Neuronal stem cell (in vitro differentiated cells): ENCODE measurements around the gene CD164L2.

ENCODE experiments used
- DNase-seq: peaks from one replicate; pipeline ENCODE4 v3.0.0-alpha.2; 2013; ENCODE audit warnings: low spot score
- H2AFZ ChIP-seq: one replicate; pipeline ENCODE4 v1.6.1; 2013; ENCODE audit warnings: mild to moderate bottlenecking, low read length, inconsistent platforms
- H2AK5ac ChIP-seq: 2 replicates; pipeline ENCODE4 v1.6.1; 2013; ENCODE audit warnings: low read depth, mild to moderate bottlenecking, inconsistent platforms, low read length, moderate library complexity, mixed read lengths
- H2BK120ac ChIP-seq: 2 replicates; pipeline ENCODE4 v1.6.1; 2013; ENCODE audit warnings: low read depth, mild to moderate bottlenecking, inconsistent platforms, low read length, moderate library complexity, mixed read lengths
- H2BK12ac ChIP-seq: one replicate; pipeline ENCODE4 v1.6.1; 2013; ENCODE audit warnings: low read length, inconsistent platforms
- H2BK15ac ChIP-seq: 2 replicates; pipeline ENCODE4 v1.6.1; 2013; ENCODE audit warnings: mild to moderate bottlenecking, low read length, inconsistent platforms, mixed read lengths
- H2BK5ac ChIP-seq: one replicate; pipeline ENCODE4 v1.6.1; 2013; ENCODE audit warnings: inconsistent platforms, mild to moderate bottlenecking, low read length, moderate library complexity
- H3K14ac ChIP-seq: one replicate; pipeline ENCODE4 v1.6.1; 2013; ENCODE audit warnings: low read length, inconsistent platforms
- H3K18ac ChIP-seq: 2 replicates; pipeline ENCODE4 v1.6.1; 2013; ENCODE audit warnings: low read length, inconsistent platforms
- H3K23ac ChIP-seq: 2 replicates; pipeline ENCODE4 v1.6.1; 2013; ENCODE audit warnings: low read depth, mild to moderate bottlenecking, mixed read lengths, low read length, inconsistent platforms; ENCODE audit not compliant: poor library complexity
- H3K27ac ChIP-seq: replicated peaks from 3 replicates; pipeline ENCODE4 v1.5.1; 2013; ENCODE audit warnings: low read length, inconsistent platforms
- H3K27me3 ChIP-seq, 3 experiments: 2 replicates each; pipeline ENCODE4 v1.6.1; 2013; ENCODE audit warnings: low read length in 3 of 3, mild to moderate bottlenecking in 2 of 3, inconsistent platforms in 1 of 3, low read depth in 1 of 3, mixed read lengths in 1 of 3, moderate library complexity in 1 of 3; ENCODE audit not compliant: control insufficient read depth in 3 of 3, insufficient read depth in 3 of 3
- H3K36me3 ChIP-seq, 2 donors: replicated peaks in 1 of 2; 2 replicates each; pipeline ENCODE4 v1.6.1; 2013; ENCODE audit warnings: low read length in 2 of 2; ENCODE audit not compliant: control insufficient read depth in 2 of 2, insufficient read depth in 2 of 2
- H3K4ac ChIP-seq: 2 replicates; pipeline ENCODE4 v1.6.1; 2013; ENCODE audit warnings: inconsistent platforms, mild to moderate bottlenecking, low read length, moderate library complexity
- H3K4me1 ChIP-seq, 2 donors: 1 replicate in 1 of 2; 2 replicates in 1 of 2; pipeline ENCODE4 v1.6.1; 2013; ENCODE audit warnings: low read length in 2 of 2, low read depth in 1 of 2; ENCODE audit not compliant: control insufficient read depth in 2 of 2, insufficient read depth in 1 of 2
- H3K4me2 ChIP-seq: one replicate; pipeline ENCODE4 v1.6.1; 2013; ENCODE audit warnings: mild to moderate bottlenecking, low read length, inconsistent platforms; ENCODE audit not compliant: insufficient read depth, poor library complexity, severe bottlenecking
- H3K4me3 ChIP-seq, 2 donors: 2 replicates each; pipeline ENCODE4 v1.5.1; 2013; ENCODE audit warnings: low read length in 2 of 2, mild to moderate bottlenecking in 2 of 2, inconsistent platforms in 1 of 2, moderate library complexity in 1 of 2
- H3K79me1 ChIP-seq: one replicate; pipeline ENCODE4 v1.6.1; 2013; ENCODE audit warnings: low read depth, mild to moderate bottlenecking, inconsistent platforms, low read length, moderate library complexity
- H3K9ac ChIP-seq: one replicate; pipeline ENCODE4 v1.6.1; 2013; ENCODE audit warnings: mild to moderate bottlenecking, low read depth, low read length, inconsistent platforms; ENCODE audit not compliant: poor library complexity
- H3K9me3 ChIP-seq, 2 donors: replicated peaks in 1 of 2; 2 replicates each; pipeline versions ENCODE3 to v1.6.1; 2013; ENCODE audit warnings: low read length in 2 of 2, mild to moderate bottlenecking in 2 of 2, inconsistent platforms in 1 of 2, low read depth in 1 of 2, mixed read lengths in 1 of 2, moderate library complexity in 1 of 2; ENCODE audit not compliant: control insufficient read depth in 2 of 2, insufficient read depth in 1 of 2
- H4K8ac ChIP-seq: one replicate; pipeline ENCODE4 v1.6.1; 2013; ENCODE audit warnings: low read depth, mild to moderate bottlenecking, inconsistent platforms, low read length, moderate library complexity
- H4K91ac ChIP-seq: one replicate; pipeline ENCODE4 v1.6.1; 2013; ENCODE audit warnings: low read length, low read depth, mild to moderate bottlenecking, inconsistent platforms; ENCODE audit not compliant: poor library complexity
- WGBS, 2 donors: extraction: QIAGEN DNeasy Blood & Tissue Kit; methylation state at CpG; one replicate each; pipeline ENCODE4 v1.1.7; 2013; ENCODE audit warnings: missing lambda C conversion rate in 2 of 2, mixed read lengths in 1 of 2; ENCODE audit not compliant: insufficient read length in 2 of 2, insufficient replicate concordance in 1 of 2; ENCODE audit errors: extremely low coverage in 2 of 2; 5-methylcytosine and 5-hydroxymethylcytosine counted together

Gene CD164L2

DNA sequence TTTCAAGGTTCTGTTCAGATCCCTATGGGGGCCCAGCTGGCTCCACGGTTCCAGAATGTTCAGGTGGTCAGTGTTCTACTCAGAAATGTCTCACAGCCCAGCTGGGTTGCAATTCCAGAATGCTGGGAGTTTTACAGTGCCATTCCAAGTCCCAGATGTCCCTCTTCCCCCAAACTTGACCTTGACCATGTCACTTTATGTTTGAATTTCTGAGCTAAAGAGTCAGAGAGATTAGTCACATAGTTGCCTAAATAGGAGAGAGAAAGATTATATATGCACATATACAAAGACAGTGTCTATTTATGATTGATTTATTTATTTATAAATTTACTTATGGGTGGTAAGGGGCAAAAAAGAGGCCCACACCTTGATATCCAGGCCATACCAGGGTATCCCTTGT lies 11.8 kb upstream of the CD164L2 start:
- H3K27me3 ChIP-seq, result peaks cover 0 to 18% (median 5%) of the 10 kb centered on the region in 3 experiments
- H3K9me3 ChIP-seq, result no peaks in the 10 kb centered on the region
- H2BK5ac ChIP-seq, result no peak overlapping the region
- no peak overlapping the region for H2BK12ac ChIP-seq
- no peak overlapping the region for H3K4me3 ChIP-seq
- H2AFZ ChIP-seq, result no peak overlapping the region
- no peak overlapping the region for H4K91ac ChIP-seq
- no peak for DNase-seq
- no peak overlapping the region for H3K18ac ChIP-seq
- H2BK120ac ChIP-seq, result no peak overlapping the region
- H3K9ac ChIP-seq, result no peak overlapping the region
- H3K36me3 ChIP-seq, result no peaks in the 10 kb centered on the region
- peaks cover 23 to 31% of the 10 kb centered on the region in 2 donors for H3K4me1 ChIP-seq
- H4K8ac ChIP-seq, result no peak overlapping the region
- no peak overlapping the region for H2AK5ac ChIP-seq
- no peak overlapping the region for H3K23ac ChIP-seq
- no CpG with 5 or more reads among the region's 1 CpG for WGBS, 2 donors
- no peak overlapping the region for H3K14ac ChIP-seq
- H3K4me2 ChIP-seq, result no peak overlapping the region
- peaks cover 5% of the 10 kb centered on the region for H3K79me1 ChIP-seq
- H2BK15ac ChIP-seq, result no peak overlapping the region
- H3K4ac ChIP-seq, result no peak overlapping the region
- no peak overlapping the region for H3K27ac ChIP-seq

DNA sequence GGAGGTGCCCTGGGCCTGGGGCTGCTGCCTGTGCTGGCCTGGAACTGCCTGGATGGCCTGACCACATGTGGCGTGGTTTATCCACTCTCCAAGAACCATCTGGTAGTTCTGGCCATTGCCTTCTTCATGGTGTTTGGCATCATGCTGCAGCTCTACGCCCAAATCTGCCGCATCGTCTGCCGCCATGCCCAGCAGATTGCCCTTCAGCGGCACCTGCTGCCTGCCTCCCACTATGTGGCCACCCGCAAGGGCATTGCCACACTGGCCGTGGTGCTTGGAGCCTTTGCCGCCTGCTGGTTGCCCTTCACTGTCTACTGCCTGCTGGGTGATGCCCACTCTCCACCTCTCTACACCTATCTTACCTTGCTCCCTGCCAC lies 11.1 kb upstream of the CD164L2 start:
- no peak overlapping the region for H2BK15ac ChIP-seq
- H2BK12ac ChIP-seq, result peak overlapping the region; percentile 79
- H3K18ac ChIP-seq, result no peak overlapping the region
- H3K23ac ChIP-seq, result peak overlapping the region; percentile 27
- H2AK5ac ChIP-seq, result peak overlapping the region; percentile 85
- no peak overlapping the region for H3K4me3 ChIP-seq
- H3K36me3 ChIP-seq, result no peaks in the 10 kb centered on the region
- H2AFZ ChIP-seq, result no peak overlapping the region
- H3K14ac ChIP-seq, result no peak overlapping the region
- peak overlapping the region; percentile 57 for H3K9ac ChIP-seq
- H3K27ac ChIP-seq, result no peak overlapping the region
- DNase-seq, result no peak
- no peak overlapping the region for H3K4me2 ChIP-seq
- H3K27me3 ChIP-seq, result peaks cover 0 to 24% (median 5%) of the 10 kb centered on the region in 3 experiments
- H2BK120ac ChIP-seq, result no peak overlapping the region
- WGBS, 2 donors, result no CpG with 5 or more reads among the region's 9 CpGs
- no peak overlapping the region for H4K91ac ChIP-seq
- no peak overlapping the region for H2BK5ac ChIP-seq
- no peaks in the 10 kb centered on the region for H3K9me3 ChIP-seq
- H3K79me1 ChIP-seq, result peaks cover 5% of the 10 kb centered on the region
- H3K4me1 ChIP-seq, result peaks cover 21 to 26% of the 10 kb centered on the region in 2 donors
- H3K4ac ChIP-seq, result no peak overlapping the region
- no peak overlapping the region for H4K8ac ChIP-seq

- Histone ChIP-seq H2AFZ (no peak overlapping the region), H4K8ac (no peak overlapping the region), H2BK5ac (peak overlapping the region; percentile 19), H3K4me2 (no peak overlapping the region), H3K18ac (no peak overlapping the region), H3K9me3 (no peaks in the 10 kb centered on the region), H4K91ac (no peak overlapping the region), H3K27ac (no peak overlapping the region), H3K9ac (peak overlapping the region; percentile 57), H3K36me3 (no peaks in the 10 kb centered on the region), H3K4me3 (peak overlapping the region in 1 of 2 donors; percentile 60), H3K23ac (peak overlapping the region; percentile 59), H2AK5ac (peak overlapping the region; percentile 85), H3K79me1 (peaks cover 5% of the 10 kb centered on the region), H3K4me1 (peaks cover 16 to 21% of the 10 kb centered on the region in 2 donors), H2BK12ac (peak overlapping the region; percentile 79), H2BK120ac (no peak overlapping the region), H3K4ac (peak overlapping the region; percentile 17), H3K27me3 (peaks cover 0 to 24% (median 5%) of the 10 kb centered on the region in 3 experiments), H2BK15ac (peak overlapping the region; percentile 51), H3K14ac (no peak overlapping the region)
- WGBS, 2 donors, result no CpG with 5 or more reads among the region's 18 CpGs
- DNase-seq, result no peak
Observed at GRCh38 chr1:27393641-27394281, 10.6 kb upstream of the CD164L2 start.

- H3K27me3 ChIP-seq, result peaks cover 0 to 24% (median 5%) of the 10 kb centered on the region in 3 experiments
- H2BK5ac ChIP-seq, result peak overlapping the region; percentile 75
- peak overlapping the region; percentile 98 for H3K18ac ChIP-seq
- peak overlapping the region; percentile 85 for H3K4me2 ChIP-seq
- peak overlapping the region; percentile 54 for H2BK15ac ChIP-seq
- H3K4me1 ChIP-seq, result peaks cover 12 to 16% of the 10 kb centered on the region in 2 donors
- no peak overlapping the region for H3K14ac ChIP-seq
- H2BK12ac ChIP-seq, result peak overlapping the region; percentile 16
- DNase-seq, result no peak
- peak overlapping the region; percentile 88 for H3K9ac ChIP-seq
- H4K91ac ChIP-seq, result no peak overlapping the region
- peak overlapping the region; percentile 94 for H2AFZ ChIP-seq
- H3K4ac ChIP-seq, result peak overlapping the region; percentile 17
- WGBS, 2 donors, result no CpG with 5 or more reads among the region's 30 CpGs
- peak overlapping the region; percentile 59 for H3K23ac ChIP-seq
- no peaks in the 10 kb centered on the region for H3K36me3 ChIP-seq
- H3K4me3 ChIP-seq, result peak overlapping the region; percentile 60 to 90
- peak overlapping the region; percentile 85 for H2AK5ac ChIP-seq
- no peak overlapping the region for H3K27ac ChIP-seq
- H3K79me1 ChIP-seq, result peaks cover 5% of the 10 kb centered on the region
- no peak overlapping the region for H4K8ac ChIP-seq
- H3K9me3 ChIP-seq, result no peaks in the 10 kb centered on the region
- H2BK120ac ChIP-seq, result no peak overlapping the region
Observed at GRCh38 chr1:27392778-27393635, 9.9 kb upstream of the CD164L2 start.
